Stimulated activated memory B cell treated with anti-CD40 and anti-IgM and Interleukin-4, amounts not matched to agents 10 μg/mL and 1 μg/mL and 100 μg/mL, for 72 hours (primary cell): Measurements from ENCODE around the gene HDLBP.
"Not testable (repeated sequence)": the region's sequence is repeated elsewhere in the genome, so short reads cannot be mapped to it uniquely, and the experiment has no call there.

ENCODE experiments used
- ATAC-seq: fragments of 150-1000 bp; cut with Tn5 transposase; 2 replicates; pipeline ENCODE4 v1.10.0; 2021
- H3K27ac Mint-ChIP-seq: one replicate; pipeline ENCODE4 v1.8.0; 2022; ENCODE audit warnings: mild to moderate bottlenecking, mixed read lengths
- H3K27me3 Mint-ChIP-seq: one replicate; pipeline ENCODE4 v1.8.0; 2022; ENCODE audit warnings: mixed read lengths
- H3K36me3 Mint-ChIP-seq: one replicate; pipeline ENCODE4 v1.8.0; 2022; ENCODE audit warnings: mixed read lengths
- H3K4me1 Mint-ChIP-seq: one replicate; pipeline ENCODE4 v1.8.0; 2022; ENCODE audit warnings: mixed read lengths
- H3K4me3 Mint-ChIP-seq: one replicate; pipeline ENCODE4 v1.8.0; 2022; ENCODE audit warnings: mild to moderate bottlenecking, moderate library complexity, mixed read lengths
- H3K9me3 Mint-ChIP-seq: one replicate; pipeline ENCODE4 v1.8.0; 2022; ENCODE audit warnings: mixed read lengths

HDLBP gene

GRCh38 chr2:241344925-241345651 lies 29.6 kb upstream of the HDLBP start:
- ATAC-seq: no peak
- no peaks in the 10 kb centered on the region for H3K27me3 Mint-ChIP-seq

DNA sequence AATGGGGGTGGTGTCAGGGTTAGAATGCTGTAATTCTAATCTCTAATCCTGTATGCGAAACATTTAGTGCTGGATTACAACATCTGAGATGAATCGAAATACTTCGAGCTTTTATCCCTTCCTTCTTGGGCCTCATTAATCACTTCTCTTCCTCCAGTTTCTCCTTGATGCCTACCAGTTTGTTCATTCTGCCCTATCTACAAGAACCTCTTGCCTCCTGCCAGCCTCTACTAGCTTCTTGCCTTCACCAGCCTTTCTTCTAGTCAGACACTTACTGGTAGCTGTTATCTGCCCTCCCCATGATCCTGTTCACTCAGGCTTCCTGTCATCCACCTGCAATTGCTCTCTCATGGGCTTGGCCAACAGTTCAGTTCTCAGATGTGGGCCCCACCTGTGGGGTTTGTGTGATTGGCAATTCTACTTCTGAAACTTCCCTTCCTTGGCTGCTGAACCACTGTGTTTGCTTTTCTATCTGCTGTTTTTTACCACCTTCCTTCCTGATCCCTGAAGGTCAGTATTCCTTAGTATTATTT lies 25.2 kb upstream of the HDLBP start:
- H3K36me3 Mint-ChIP-seq: peaks cover 56% of the 10 kb centered on the region

More at GRCh38 chr2:241344925-241345651, 29.6 kb upstream of the HDLBP start:
- Mint-ChIP-seq H3K4me1 (peaks cover 11% of the 10 kb centered on the region), H3K9me3 (no peaks in the 10 kb centered on the region), H3K27ac (no peak overlapping the region), H3K36me3 (peaks cover 61% of the 10 kb centered on the region), H3K4me3 (no peak overlapping the region)

DNA sequence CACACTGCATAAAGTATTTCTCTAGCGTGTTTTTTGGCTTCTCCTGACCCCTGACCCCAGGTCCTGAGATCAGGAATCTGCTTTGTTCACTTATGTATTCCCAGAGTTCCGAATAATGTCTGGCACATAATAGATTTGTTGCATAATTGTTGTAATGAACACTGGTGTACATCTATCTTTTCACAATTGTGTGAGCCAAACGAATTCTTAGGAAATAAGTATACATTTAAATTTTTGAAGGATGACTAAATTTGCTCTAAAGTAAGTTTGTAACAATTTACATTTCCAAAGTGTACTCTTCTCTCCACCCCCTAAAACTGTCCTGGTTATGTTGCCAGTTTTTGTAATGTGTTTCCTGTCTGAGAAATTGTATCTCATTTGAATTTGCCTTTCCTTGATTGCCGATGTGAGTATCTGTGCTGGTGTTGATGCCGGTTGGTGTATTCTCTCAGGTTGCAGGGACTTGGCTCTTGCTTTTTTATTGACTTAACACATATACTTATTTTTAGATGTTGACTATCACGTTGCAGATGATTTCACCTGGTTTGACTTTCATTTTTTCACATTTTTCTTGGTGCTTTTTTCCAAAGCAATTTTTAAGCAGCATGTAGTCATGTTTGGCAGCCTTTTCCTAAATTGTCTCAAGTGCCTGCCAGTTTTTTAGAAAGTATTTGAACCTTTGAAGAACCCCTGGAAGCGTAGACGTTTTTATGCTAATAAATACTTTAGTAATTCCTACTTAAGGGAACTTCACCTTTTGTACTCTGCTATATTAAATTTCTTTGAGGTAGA lies 24.6 kb upstream of the HDLBP start:
- H3K36me3 Mint-ChIP-seq: peaks cover 55% of the 10 kb centered on the region
- H3K4me1 Mint-ChIP-seq: peaks cover 24% of the 10 kb centered on the region
- H3K27me3 Mint-ChIP-seq: no peaks in the 10 kb centered on the region
- no peak overlapping the region for H3K4me3 Mint-ChIP-seq
- H3K9me3 Mint-ChIP-seq: no peaks in the 10 kb centered on the region
- ATAC-seq: no peak
- H3K27ac Mint-ChIP-seq: no peak overlapping the region

More for the DNA sequence above, 25.2 kb upstream of the HDLBP start:
- ATAC-seq: no peak
- Mint-ChIP-seq H3K4me3 (no peak overlapping the region), H3K27me3 (no peaks in the 10 kb centered on the region), H3K4me1 (peaks cover 20% of the 10 kb centered on the region), H3K9me3 (no peaks in the 10 kb centered on the region), H3K27ac (no peak overlapping the region)

GRCh38 chr2:241334813-241335212 lies 19.3 kb upstream of the HDLBP start:
- no peak for ATAC-seq
- Mint-ChIP-seq H3K27me3 (no peaks in the 10 kb centered on the region), H3K4me1 (peaks cover 12% of the 10 kb centered on the region), H3K9me3 (no peaks in the 10 kb centered on the region), H3K27ac (no peak overlapping the region), H3K36me3 (peaks cover 48% of the 10 kb centered on the region), H3K4me3 (no peak overlapping the region)

DNA sequence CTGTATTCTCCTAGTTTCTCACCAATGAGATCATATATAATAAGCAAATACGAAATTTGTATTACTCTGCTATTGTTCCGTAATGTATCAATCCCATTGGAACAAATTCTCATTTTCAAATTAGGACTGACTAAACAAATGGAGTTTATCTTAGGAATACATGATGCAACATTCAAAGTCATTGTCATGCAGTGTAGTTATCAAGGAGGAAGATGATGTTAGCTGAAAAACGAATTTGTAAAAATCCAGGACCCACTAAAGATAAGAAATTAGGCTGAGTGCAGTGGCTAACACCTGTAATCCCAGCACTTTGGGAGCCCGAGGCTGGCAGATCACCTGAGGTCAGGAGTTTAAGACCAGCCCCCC lies 15.1 kb upstream of the HDLBP start:
- Mint-ChIP-seq H3K36me3 (peaks cover 68% of the 10 kb centered on the region), H3K4me1 (peaks cover 2% of the 10 kb centered on the region), H3K27ac (no peak overlapping the region), H3K27me3 (no peaks in the 10 kb centered on the region), H3K9me3 (no peaks in the 10 kb centered on the region), H3K4me3 (no peak overlapping the region)
- ATAC-seq: no peak

DNA sequence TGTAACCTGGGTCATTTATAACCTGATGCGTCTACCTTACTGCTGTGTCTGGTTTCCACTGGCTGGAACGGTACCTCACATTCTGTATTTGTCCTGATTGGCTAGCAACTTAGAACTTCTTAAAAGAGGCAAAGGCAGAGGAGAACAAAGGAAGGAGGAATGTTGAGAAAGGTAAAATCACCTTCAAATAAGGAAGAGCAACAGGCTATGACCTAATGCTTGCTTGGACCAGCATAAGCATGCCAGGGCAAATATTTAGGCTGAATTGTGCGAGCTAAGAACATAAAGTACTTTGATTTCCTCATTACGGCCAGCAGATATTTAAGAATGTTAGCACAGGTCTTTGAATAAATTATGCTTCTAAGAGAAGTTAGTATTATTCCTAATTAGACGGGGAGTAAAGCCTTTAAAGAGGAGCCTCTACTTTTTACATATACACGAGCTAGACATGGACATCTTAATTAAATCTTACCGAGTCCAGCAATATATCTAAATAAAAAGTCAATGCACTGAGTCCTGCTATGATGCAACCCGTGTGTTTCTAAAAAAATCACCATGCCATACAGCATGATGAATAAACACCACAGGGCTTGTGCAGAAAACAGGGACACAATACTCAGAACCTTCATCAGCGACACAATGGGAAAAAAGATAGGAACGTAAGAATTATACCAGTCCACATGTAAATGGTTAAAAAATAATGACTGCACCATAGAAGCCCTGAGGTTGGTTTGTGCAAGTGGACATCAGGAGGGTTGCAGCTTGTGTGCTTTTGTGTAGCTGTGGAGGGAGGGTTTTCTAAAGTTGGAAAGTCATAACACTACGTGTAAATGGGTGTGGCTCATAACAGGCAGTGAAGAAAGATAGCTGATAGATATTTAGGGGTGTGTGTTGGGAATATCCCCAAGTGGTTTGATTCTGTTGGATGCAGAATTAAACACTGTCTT lies 14.5 kb upstream of the HDLBP start:
- Mint-ChIP-seq H3K9me3 (no peaks in the 10 kb centered on the region), H3K4me1 (peaks cover 6% of the 10 kb centered on the region), H3K27ac (no peak overlapping the region), H3K36me3 (peaks cover 74% of the 10 kb centered on the region), H3K4me3 (no peak overlapping the region), H3K27me3 (no peaks in the 10 kb centered on the region)
- ATAC-seq: no peak

- Mint-ChIP-seq H3K27me3 (no peaks in the 10 kb centered on the region), H3K27ac (no peak overlapping the region), H3K36me3 (peaks cover 61% of the 10 kb centered on the region), H3K4me3 (peak overlapping the region; percentile 0), H3K4me1 (peaks cover 43% of the 10 kb centered on the region), H3K9me3 (no peaks in the 10 kb centered on the region)
- no peak for ATAC-seq
These were observed 9.8 kb upstream of the HDLBP start for GRCh38 chr2:241325257-241325656.

- Mint-ChIP-seq H3K36me3 (peaks cover 61% of the 10 kb centered on the region), H3K9me3 (no peaks in the 10 kb centered on the region), H3K4me3 (peak overlapping the region; percentile 58), H3K27me3 (no peaks in the 10 kb centered on the region), H3K4me1 (peaks cover 47% of the 10 kb centered on the region), H3K27ac (peak overlapping the region; percentile 24)
- ATAC-seq: peak; percentile 57
These were observed 9.3 kb upstream of the HDLBP start for GRCh38 chr2:241324775-241325174.

- Mint-ChIP-seq H3K4me3 (no peak overlapping the region), H3K36me3 (peaks cover 55% of the 10 kb centered on the region)
These were observed 8.3 kb upstream of the HDLBP start for GRCh38 chr2:241323778-241324177.

DNA sequence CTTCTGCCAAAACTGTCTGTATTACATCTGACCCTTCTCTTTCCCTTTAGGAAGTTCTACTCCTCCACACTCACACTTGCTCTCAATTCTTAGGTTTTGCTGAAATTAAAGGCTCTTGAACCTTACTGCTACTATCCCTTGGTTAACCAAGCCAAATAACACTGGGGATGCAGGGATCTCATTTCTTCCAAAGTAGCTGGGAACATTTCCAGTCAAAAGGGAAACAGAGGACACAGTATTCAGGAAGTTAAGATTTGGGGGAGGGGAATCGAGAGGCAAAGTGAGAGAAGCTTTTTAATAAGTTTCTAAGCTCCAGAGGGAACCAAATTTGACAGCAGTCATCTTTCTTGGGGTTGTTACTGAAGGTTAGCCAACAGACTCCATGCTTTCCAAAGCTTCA lies 6.4 kb upstream of the HDLBP start:
- Mint-ChIP-seq H3K27me3 (no peaks in the 10 kb centered on the region), H3K4me3 (no peak overlapping the region), H3K36me3 (peaks cover 55% of the 10 kb centered on the region), H3K4me1 (peaks cover 75% of the 10 kb centered on the region), H3K9me3 (no peaks in the 10 kb centered on the region), H3K27ac (no peak overlapping the region)
- no peak for ATAC-seq

More at GRCh38 chr2:241323778-241324177, 8.3 kb upstream of the HDLBP start:
- no peaks in the 10 kb centered on the region for H3K27me3 Mint-ChIP-seq
- H3K27ac Mint-ChIP-seq: no peak overlapping the region
- no peaks in the 10 kb centered on the region for H3K9me3 Mint-ChIP-seq
- ATAC-seq: no peak
- peaks cover 57% of the 10 kb centered on the region for H3K4me1 Mint-ChIP-seq

- Mint-ChIP-seq H3K4me1 (peaks cover 79% of the 10 kb centered on the region), H3K9me3 (no peaks in the 10 kb centered on the region), H3K4me3 (no peak overlapping the region), H3K27me3 (no peaks in the 10 kb centered on the region), H3K36me3 (peaks cover 51% of the 10 kb centered on the region), H3K27ac (no peak overlapping the region)
- ATAC-seq: no peak
These were observed 5.6 kb upstream of the HDLBP start for GRCh38 chr2:241321033-241321432.

DNA sequence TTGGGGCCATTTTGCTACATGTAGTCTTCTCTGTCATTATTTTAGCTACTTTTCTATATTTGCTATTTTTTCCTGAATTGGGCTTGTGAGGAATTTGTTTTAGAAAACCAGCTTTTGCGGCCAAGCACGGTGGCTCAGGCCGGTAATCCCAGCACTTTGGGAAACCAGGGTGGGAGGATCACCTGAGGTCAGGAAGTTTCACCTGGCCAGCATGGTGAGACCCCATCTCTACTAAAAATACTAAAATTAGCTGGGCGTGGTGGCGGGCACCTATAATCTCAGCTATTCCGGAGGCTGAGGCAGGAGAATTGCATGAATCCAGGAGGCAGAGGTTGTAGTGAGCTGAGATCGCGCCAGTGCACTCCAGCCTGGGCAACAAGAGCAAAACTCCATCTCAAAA lies 4.9 kb upstream of the HDLBP start:
- H3K27ac Mint-ChIP-seq: no peak overlapping the region
- no peaks in the 10 kb centered on the region for H3K9me3 Mint-ChIP-seq
- no peak for ATAC-seq
- no peaks in the 10 kb centered on the region for H3K27me3 Mint-ChIP-seq
- peaks cover 49% of the 10 kb centered on the region for H3K36me3 Mint-ChIP-seq
- H3K4me3 Mint-ChIP-seq: no peak overlapping the region
- H3K4me1 Mint-ChIP-seq: peaks cover 77% of the 10 kb centered on the region

DNA sequence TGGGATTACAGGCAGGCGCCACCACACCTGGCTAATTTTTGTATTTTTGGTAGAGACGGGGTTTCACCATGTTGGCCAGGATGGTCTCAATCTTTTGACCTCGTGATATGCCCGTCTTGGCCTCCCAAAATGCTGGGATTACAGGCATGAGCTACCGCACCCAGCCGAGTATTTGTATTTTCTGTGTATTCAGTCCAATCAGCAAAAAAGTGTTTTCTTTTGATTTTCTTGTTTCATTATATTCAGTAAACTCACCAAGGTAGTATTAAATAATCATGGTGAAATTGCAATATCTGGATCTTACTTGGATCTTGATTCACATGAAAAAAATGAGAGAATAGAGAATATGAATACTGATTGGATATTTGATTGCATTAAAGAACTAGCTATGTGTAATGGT lies 3.4 kb upstream of the HDLBP start:
- not testable (repeated sequence) for H3K4me3 Mint-ChIP-seq, H3K27me3 Mint-ChIP-seq, H3K27ac Mint-ChIP-seq, H3K9me3 Mint-ChIP-seq, ATAC-seq
- Mint-ChIP-seq H3K4me1 (peaks cover 61% of the 10 kb centered on the region), H3K36me3 (peaks cover 44% of the 10 kb centered on the region)

GRCh38 chr2:241317391-241317790 lies 1.9 kb upstream of the HDLBP start:
- peaks cover 44% of the 10 kb centered on the region for H3K36me3 Mint-ChIP-seq
- H3K4me3 Mint-ChIP-seq: peak overlapping the region; percentile 92
- peak overlapping the region; percentile 97 for H3K27ac Mint-ChIP-seq
- H3K27me3 Mint-ChIP-seq: no peaks in the 10 kb centered on the region
- no peaks in the 10 kb centered on the region for H3K9me3 Mint-ChIP-seq
- H3K4me1 Mint-ChIP-seq: peaks cover 62% of the 10 kb centered on the region
- no peak for ATAC-seq

DNA sequence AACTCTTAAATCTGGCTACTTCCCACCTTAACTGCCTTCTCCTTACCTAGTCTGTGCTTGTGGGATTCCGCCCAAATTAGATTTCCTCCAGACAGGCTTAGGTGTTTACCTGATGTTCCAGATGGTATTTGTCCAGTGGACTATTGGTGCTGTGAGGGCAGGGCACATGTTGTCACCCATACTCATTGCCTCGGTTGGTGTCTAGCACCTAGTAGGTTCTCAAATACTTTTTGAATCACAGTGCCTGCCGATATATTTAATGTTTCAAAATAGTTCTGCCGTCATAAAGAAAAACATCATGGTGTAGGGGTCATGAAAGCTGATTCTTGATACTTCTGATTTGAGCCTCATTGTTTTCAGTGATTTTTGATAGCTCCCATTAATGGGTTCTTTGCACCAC lies 1.4 kb upstream of the HDLBP start:
- no peaks in the 10 kb centered on the region for H3K27me3 Mint-ChIP-seq
- ATAC-seq: no peak
- H3K9me3 Mint-ChIP-seq: no peaks in the 10 kb centered on the region
- peaks cover 62% of the 10 kb centered on the region for H3K4me1 Mint-ChIP-seq
- H3K27ac Mint-ChIP-seq: peak overlapping the region; percentile 97
- H3K36me3 Mint-ChIP-seq: peaks cover 41% of the 10 kb centered on the region
- peak overlapping the region; percentile 92 for H3K4me3 Mint-ChIP-seq
